ENCODE data around the gene AMPD3. TPM values are rescaled to one million over a fixed set of nuclear protein-coding genes. Genes with fewer than 3 reads are reported as not detected.

AMPD3 gene
- total RNA-seq, 4 donors from 2014 or later = 8.7 to 15.2 (median 9.8) TPM

GRCh38 chr11:10540546-10540914 is 85.5 kb downstream of the AMPD3 start:
- no peak for DNase-seq
- 0% methylated on average over 6 to 18 of the region's 25 CpGs for WGBS, 2 donors
- TF ChIP-seq CTCF (IDR thresholded peaks at IDR 0.05) = no peak
- no peak for TF ChIP-seq POLR2A (IDR thresholded peaks at IDR 0.05)
- intact Hi-C loops (cut with DNase I) = no loop called here
- Histone ChIP-seq H3K4me1 (peaks cover 0 to 40% (median 17%) of the 10 kb centered on the region in 3 donors), H3K27ac (peak overlapping the region; percentile 91 to 99 (median 94)), H3K4me3 (peak overlapping the region; percentile 65 to 97 (median 80)), H3K9me3 (no peaks in the 10 kb centered on the region), H3K36me3 (no peaks in the 10 kb centered on the region), H3K27me3 (no peaks in the 10 kb centered on the region)

GRCh38 chr11:10540915-10541560 is 86.0 kb downstream of the AMPD3 start, which contains the start of gene RNF141:
Gene RNF141, minus strand, starts transcription at chr11:10541187. Its CDS starts 7,029 bp downstream, at chr11:10534158.
- TF ChIP-seq CTCF (IDR thresholded peaks at IDR 0.05) = peak; percentile 70 to 92 (median 88)
- peak in 3 of 4 donors; percentile 95 to 98 (median 95) for TF ChIP-seq POLR2A (IDR thresholded peaks at IDR 0.05)
- WGBS, 2 donors = 0% methylated on average over 2 to 10 of the region's 54 CpGs
- intact Hi-C loops (cut with DNase I) = no loop called here
- H3K4me1 ChIP-seq = peaks cover 0 to 35% (median 17%) of the 10 kb centered on the region in 3 donors
- no peaks in the 10 kb centered on the region for H3K27me3 ChIP-seq
- H3K4me3 ChIP-seq = peak within 1 kb of the TSS; percentile 65 to 97 (median 80)
- H3K9me3 ChIP-seq = no peaks in the 10 kb centered on the region
- H3K36me3 ChIP-seq = no peaks in the 10 kb centered on the region
- peak; percentile 72 for DNase-seq
- peak within 1 kb of the TSS; percentile 91 to 99 (median 94) for H3K27ac ChIP-seq

GRCh38 chr11:10541561-10541930 is 86.5 kb downstream of the AMPD3 start:
- intact Hi-C loops (cut with DNase I) = no loop called here
- Histone ChIP-seq H3K4me3 (peak overlapping the region; percentile 65 to 97 (median 80)), H3K4me1 (peaks cover 0 to 33% (median 17%) of the 10 kb centered on the region in 3 donors), H3K27me3 (no peaks in the 10 kb centered on the region), H3K9me3 (no peaks in the 10 kb centered on the region), H3K36me3 (no peaks in the 10 kb centered on the region), H3K27ac (peak overlapping the region; percentile 91 to 99 (median 94))
- WGBS, 2 donors = 37 to 40% methylated on average over 5 of the region's 5 CpGs
- DNase-seq = no peak
- no peak for TF ChIP-seq POLR2A (IDR thresholded peaks at IDR 0.05)
- no peak for TF ChIP-seq CTCF (IDR thresholded peaks at IDR 0.05)

GRCh38 chr11:10542776-10543175 is 87.7 kb downstream of the AMPD3 start:
- Histone ChIP-seq H3K9me3 (no peaks in the 10 kb centered on the region), H3K27ac (no peak overlapping the region), H3K36me3 (no peaks in the 10 kb centered on the region), H3K4me3 (no peak overlapping the region), H3K27me3 (no peaks in the 10 kb centered on the region), H3K4me1 (peaks cover 0 to 33% (median 17%) of the 10 kb centered on the region in 3 donors)
- intact Hi-C loops (cut with DNase I) = no loop called here
- whole genome bisulfite sequencing, 2 donors = 88 to 90% methylated on average over 3 of the region's 3 CpGs
- no peak for DNase-seq
- TF ChIP-seq POLR2A (IDR thresholded peaks at IDR 0.05) (no peak), CTCF (IDR thresholded peaks at IDR 0.05) (no peak)

- H3K4me1 ChIP-seq = peaks cover 0 to 26% (median 13%) of the 10 kb centered on the region in 3 donors
- H3K27me3 ChIP-seq = no peaks in the 10 kb centered on the region
- WGBS, 2 donors = 95 to 100% methylated on average over 9 of the region's 14 CpGs
- no peaks in the 10 kb centered on the region for H3K36me3 ChIP-seq
- no peak overlapping the region for H3K4me3 ChIP-seq
- H3K9me3 ChIP-seq = no peaks in the 10 kb centered on the region
- TF ChIP-seq CTCF (IDR thresholded peaks at IDR 0.05) (no peak), POLR2A (IDR thresholded peaks at IDR 0.05) (no peak)
- DNase-seq = no peak
- H3K27ac ChIP-seq = no peak overlapping the region
- intact Hi-C loops (cut with DNase I) = no loop called here
These were observed 88.7 kb downstream of the AMPD3 start for GRCh38 chr11:10543782-10544181.
